Memory B cell (primary cell): Measurements from ENCODE around the gene TMEM63B.

Experiments used
- ATAC-seq: fragments of 150-1000 bp; cut with Tn5 transposase; 2 replicates; pipeline ENCODE4 v1.10.0; 2021; ENCODE audit warnings: low read depth, mild to moderate bottlenecking, moderate library complexity
- DNase-seq, 2 donors: peaks; one replicate each; pipeline ENCODE4 v3.0.0; 2022; ENCODE audit warnings: low spot score in 2 of 2
- H3K27ac Mint-ChIP-seq: one replicate; pipeline ENCODE4 v1.8.0; 2022; ENCODE audit warnings: mild to moderate bottlenecking, moderate library complexity, mixed read lengths
- H3K27me3 Mint-ChIP-seq: one replicate; pipeline ENCODE4 v1.8.0; 2022; ENCODE audit warnings: mixed read lengths
- H3K36me3 Mint-ChIP-seq: one replicate; pipeline ENCODE4 v1.8.0; 2022; ENCODE audit warnings: mild to moderate bottlenecking, mixed read lengths
- H3K4me1 Mint-ChIP-seq: one replicate; pipeline ENCODE4 v1.8.0; 2022; ENCODE audit warnings: mixed read lengths
- H3K4me3 Mint-ChIP-seq: one replicate; pipeline ENCODE4 v1.8.0; 2022; ENCODE audit warnings: mild to moderate bottlenecking, moderate library complexity, mixed read lengths
- H3K9me3 Mint-ChIP-seq: one replicate; pipeline ENCODE4 v1.8.0; 2022; ENCODE audit warnings: mixed read lengths

The TMEM63B gene

GRCh38 chr6:44202972-44203750, 75.8 kb downstream of the TMEM63B start:
- no peak overlapping the region for H3K27ac Mint-ChIP-seq
- no peaks in the 10 kb centered on the region for H3K4me1 Mint-ChIP-seq
- no peak overlapping the region for H3K4me3 Mint-ChIP-seq
- H3K27me3 Mint-ChIP-seq: peaks cover 4% of the 10 kb centered on the region
- no peak for DNase-seq
- H3K36me3 Mint-ChIP-seq: no peaks in the 10 kb centered on the region
- ATAC-seq: no peak
- no peaks in the 10 kb centered on the region for H3K9me3 Mint-ChIP-seq

GRCh38 chr6:44203955-44204354, 76.6 kb downstream of the TMEM63B start:
- no peak for ATAC-seq
- Mint-ChIP-seq H3K4me1 (no peaks in the 10 kb centered on the region), H3K4me3 (no peak overlapping the region)

More at GRCh38 chr6:44203955-44204354, 76.6 kb downstream of the TMEM63B start:
- no peak for DNase-seq
- Mint-ChIP-seq H3K27ac (no peak overlapping the region), H3K27me3 (peaks cover 3% of the 10 kb centered on the region), H3K9me3 (no peaks in the 10 kb centered on the region), H3K36me3 (no peaks in the 10 kb centered on the region)
